Measurements from ENCODE around the gene CORO6. TPM values are rescaled to one million over a fixed set of nuclear protein-coding genes. Genes with fewer than 3 reads are reported as not detected.

CORO6 gene
- total RNA-seq, 1 experiment from 2014 or later, result 9.7 TPM

GRCh38 chr17:29595107-29595942, 27.4 kb downstream of the CORO6 start:
- Histone ChIP-seq H3K4me1 (ENCODE audit: control insufficient read depth, insufficient read depth, low read length) (peaks cover 62% of the 10 kb centered on the region), H3K4me3 (ENCODE audit: low read depth in 2 of 2, low read length in 2 of 2) (peak overlapping the region in 1 of 2 experiments; percentile 72; a peak in 1 of 4 replicates), H3K9me3 (ENCODE audit: control insufficient read depth, insufficient read depth, low read depth, low read length) (no peaks in the 10 kb centered on the region), H3K27me3 (ENCODE audit: control insufficient read depth, insufficient read depth, low read length) (no peaks in the 10 kb centered on the region), H3K36me3 (ENCODE audit: control insufficient read depth, insufficient read depth, low read length) (no peaks in the 10 kb centered on the region), H3K27ac (ENCODE audit: low read length) (peak overlapping the region; percentile 15; the same call in 1 of the 2 replicates)
- POLR2A ChIA-PET, result no interaction called here
- TF ChIP-seq SIN3A (IDR thresholded peaks at IDR 0.05; ENCODE audit: borderline replicate concordance, insufficient read depth, low read depth, low read length) (no peak), REST (IDR thresholded peaks at IDR 0.05; ENCODE audit: insufficient read depth in 1 of 2, low read depth in 2 of 2, low read length in 1 of 2) (no peak), POLR2AphosphoS5 (IDR thresholded peaks at IDR 0.05; ENCODE audit: low read depth, low read length) (no peak), CTCF (IDR thresholded peaks at IDR 0.05) (no peak), TCF7L2 (IDR thresholded peaks at IDR 0.05; ENCODE audit: low read depth, low read length) (no peak)
- intact Hi-C loops (cut with micrococcal nuclease; ENCODE audit: unreplicated experiment), result no loop called here
- BruUV-seq (replicated peaks), result no TSS peak
- CTCF ChIA-PET, result no interaction called here
- no peak for ATAC-seq
- in situ Hi-C loops (cut with HindIII; ENCODE audit: low pct_unique_long_range_greater_than_20kb, low sequenced_read_pairs), result no loop called here
- no peak for DNase-seq (ENCODE audit: low read depth, low spot score)

- ChIA-PET CTCF (interaction anchor here (0.8 kb wide), 1 partner anchor 22 kb away, joined by 4 read pairs; no protein-coding TSS in a partner anchor), POLR2A (no interaction called here)
- intact Hi-C loops (cut with micrococcal nuclease; ENCODE audit: unreplicated experiment) (no loop called here), in situ Hi-C loops (cut with HindIII; ENCODE audit: low pct_unique_long_range_greater_than_20kb, low sequenced_read_pairs) (no loop called here)
- Histone ChIP-seq H3K4me3 (ENCODE audit: low read depth in 2 of 2, low read length in 2 of 2) (peak overlapping the region; percentile 71 to 72), H3K9me3 (ENCODE audit: control insufficient read depth, insufficient read depth, low read depth, low read length) (no peaks in the 10 kb centered on the region), H3K36me3 (ENCODE audit: control insufficient read depth, insufficient read depth, low read length) (no peaks in the 10 kb centered on the region), H3K4me1 (ENCODE audit: control insufficient read depth, insufficient read depth, low read length) (peaks cover 69% of the 10 kb centered on the region), H3K27me3 (ENCODE audit: control insufficient read depth, insufficient read depth, low read length) (no peaks in the 10 kb centered on the region), H3K27ac (ENCODE audit: low read length) (peak overlapping the region; percentile 52; the same call in 1 of the 2 replicates)
- no peak for ATAC-seq
- no peak for DNase-seq (ENCODE audit: low read depth, low spot score)
- no TSS peak for BruUV-seq (replicated peaks)
- TF ChIP-seq TCF7L2 (IDR thresholded peaks at IDR 0.05; ENCODE audit: low read depth, low read length), result no peak
- no peak for TF ChIP-seq POLR2AphosphoS5 (IDR thresholded peaks at IDR 0.05; ENCODE audit: low read depth, low read length)
- TF ChIP-seq REST (IDR thresholded peaks at IDR 0.05; ENCODE audit: insufficient read depth in 1 of 2, low read depth in 2 of 2, low read length in 1 of 2), result peak in 1 of 2 experiments; percentile 53; a peak in 1 of 4 replicates
Observed at GRCh38 chr17:29594519-29595090, 28.1 kb downstream of the CORO6 start.

Measured in Panc1 (cell line).